ENCODE measurements around the gene MTHFD2L.

DNA sequence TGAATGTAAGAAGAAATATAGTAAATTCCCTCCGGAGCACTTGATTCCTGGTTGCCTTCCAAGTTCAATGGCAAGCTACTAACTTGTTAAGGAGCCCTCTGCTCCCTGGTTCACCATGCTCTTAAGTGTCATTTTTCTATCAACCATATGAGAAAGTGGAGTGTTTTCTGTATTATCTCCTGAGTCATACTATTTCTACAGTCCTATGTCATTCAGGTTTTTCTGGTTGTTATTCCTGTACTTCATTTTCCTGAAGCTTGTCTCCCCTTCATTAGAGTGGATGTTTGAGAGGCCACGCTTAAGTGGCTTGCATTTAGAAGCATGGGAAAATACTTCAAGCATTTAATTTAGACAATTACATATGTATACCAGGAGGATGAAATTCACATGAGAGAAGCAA, 135.6 kb downstream of the MTHFD2L start:
- TF ChIP-seq, protein P1, sequence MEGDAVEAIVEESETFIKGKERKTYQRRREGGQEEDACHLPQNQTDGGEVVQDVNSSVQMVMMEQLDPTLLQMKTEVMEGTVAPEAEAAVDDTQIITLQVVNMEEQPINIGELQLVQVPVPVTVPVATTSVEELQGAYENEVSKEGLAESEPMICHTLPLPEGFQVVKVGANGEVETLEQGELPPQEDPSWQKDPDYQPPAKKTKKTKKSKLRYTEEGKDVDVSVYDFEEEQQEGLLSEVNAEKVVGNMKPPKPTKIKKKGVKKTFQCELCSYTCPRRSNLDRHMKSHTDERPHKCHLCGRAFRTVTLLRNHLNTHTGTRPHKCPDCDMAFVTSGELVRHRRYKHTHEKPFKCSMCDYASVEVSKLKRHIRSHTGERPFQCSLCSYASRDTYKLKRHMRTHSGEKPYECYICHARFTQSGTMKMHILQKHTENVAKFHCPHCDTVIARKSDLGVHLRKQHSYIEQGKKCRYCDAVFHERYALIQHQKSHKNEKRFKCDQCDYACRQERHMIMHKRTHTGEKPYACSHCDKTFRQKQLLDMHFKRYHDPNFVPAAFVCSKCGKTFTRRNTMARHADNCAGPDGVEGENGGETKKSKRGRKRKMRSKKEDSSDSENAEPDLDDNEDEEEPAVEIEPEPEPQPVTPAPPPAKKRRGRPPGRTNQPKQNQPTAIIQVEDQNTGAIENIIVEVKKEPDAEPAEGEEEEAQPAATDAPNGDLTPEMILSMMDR (IDR thresholded peaks at IDR 0.05) = no peak
- TF ChIP-seq POLR2A (IDR thresholded peaks at IDR 0.05) = no peak
